ENCODE results near the gene MBNL3.

Gene MBNL3

GRCh38 chrX:132406106-132406505 lies 82.7 kb downstream of the MBNL3 start:
- H3K4me3 ChIP-seq (ENCODE audit: low read depth, low read length): no peak overlapping the region
- no peak for DNase-seq (ENCODE audit: low read depth)
- in situ Hi-C loops (cut with HindIII; ENCODE audit: low sequenced_read_pairs): no loop called here
- TF ChIP-seq CTCF (IDR thresholded peaks at IDR 0.05; ENCODE audit: low read depth, low read length, missing control alignments): no peak

- in situ Hi-C loops (cut with HindIII; ENCODE audit: low sequenced_read_pairs): no loop called here
- H3K4me3 ChIP-seq (ENCODE audit: low read depth, low read length): no peak overlapping the region
- TF ChIP-seq CTCF (IDR thresholded peaks at IDR 0.05; ENCODE audit: low read depth, low read length, missing control alignments): no peak
- no peak for DNase-seq (ENCODE audit: low read depth)
Observed at GRCh38 chrX:132404266-132404665, 84.6 kb downstream of the MBNL3 start.

- H3K4me3 ChIP-seq (ENCODE audit: low read depth, low read length): no peak overlapping the region
- no peak for TF ChIP-seq CTCF (IDR thresholded peaks at IDR 0.05; ENCODE audit: low read depth, low read length, missing control alignments)
- peak; percentile 47 for DNase-seq (ENCODE audit: low read depth)
- in situ Hi-C loops (cut with HindIII; ENCODE audit: low sequenced_read_pairs): no loop called here
Observed at GRCh38 chrX:132401935-132402334, 86.9 kb downstream of the MBNL3 start.

- H3K4me3 ChIP-seq (ENCODE audit: low read depth, low read length): no peak overlapping the region
- no peak for TF ChIP-seq CTCF (IDR thresholded peaks at IDR 0.05; ENCODE audit: low read depth, low read length, missing control alignments)
- in situ Hi-C loops (cut with HindIII; ENCODE audit: low sequenced_read_pairs): no loop called here
- DNase-seq (ENCODE audit: low read depth): no peak
Observed at GRCh38 chrX:132400706-132401105, 88.1 kb downstream of the MBNL3 start.

- in situ Hi-C loops (cut with HindIII; ENCODE audit: low sequenced_read_pairs): no loop called here
- H3K4me3 ChIP-seq (ENCODE audit: low read depth, low read length): no peak overlapping the region
- no peak for TF ChIP-seq CTCF (IDR thresholded peaks at IDR 0.05; ENCODE audit: low read depth, low read length, missing control alignments)
- no peak for DNase-seq (ENCODE audit: low read depth)
Observed at GRCh38 chrX:132395645-132396044, 93.2 kb downstream of the MBNL3 start.

- no peak for DNase-seq (ENCODE audit: low read depth)
- in situ Hi-C loops (cut with HindIII; ENCODE audit: low sequenced_read_pairs): no loop called here
- H3K4me3 ChIP-seq (ENCODE audit: low read depth, low read length): no peak overlapping the region
- TF ChIP-seq CTCF (IDR thresholded peaks at IDR 0.05; ENCODE audit: low read depth, low read length, missing control alignments): no peak
Observed at GRCh38 chrX:132395026-132395425, 93.8 kb downstream of the MBNL3 start.

- in situ Hi-C loops (cut with HindIII; ENCODE audit: low sequenced_read_pairs): no loop called here
- no peak for TF ChIP-seq CTCF (IDR thresholded peaks at IDR 0.05; ENCODE audit: low read depth, low read length, missing control alignments)
- no peak overlapping the region for H3K4me3 ChIP-seq (ENCODE audit: low read depth, low read length)
- DNase-seq (ENCODE audit: low read depth): no peak
Observed at GRCh38 chrX:132394591-132394990, 94.2 kb downstream of the MBNL3 start.

Data from astrocyte of the cerebellum (primary cell).